ENCODE data around the gene CAMTA1.
"Not testable (repeated sequence)": the region's sequence is repeated elsewhere in the genome, so short reads cannot be mapped to it uniquely, and the experiment has no call there.

CAMTA1 gene

GRCh38 chr1:7366286-7366954 is 581.2 kb downstream of the CAMTA1 start:
- no peak for DNase-seq

- DNase-seq: no peak
These were observed 581.9 kb downstream of the CAMTA1 start for GRCh38 chr1:7366955-7367665.

DNA sequence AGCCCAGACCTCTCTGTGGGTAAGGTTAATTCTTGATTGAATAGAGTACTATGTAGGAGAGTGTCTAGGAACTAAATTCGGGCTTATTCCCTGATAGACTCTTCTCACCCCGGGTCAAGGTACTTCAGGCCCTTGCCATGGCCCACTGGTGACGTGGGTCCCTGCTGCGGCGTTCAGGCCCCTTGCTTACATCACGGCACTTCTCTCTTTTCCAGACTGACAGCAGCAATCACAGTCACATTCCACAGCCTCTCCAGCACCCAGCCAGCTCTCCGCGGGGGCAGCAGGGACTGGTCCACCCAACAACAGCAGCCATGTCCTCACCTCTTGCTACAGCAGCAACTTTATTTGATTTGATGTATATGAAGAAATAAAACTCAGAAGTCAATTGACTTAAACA is 584.6 kb downstream of the CAMTA1 start:
- no peak for DNase-seq

DNA sequence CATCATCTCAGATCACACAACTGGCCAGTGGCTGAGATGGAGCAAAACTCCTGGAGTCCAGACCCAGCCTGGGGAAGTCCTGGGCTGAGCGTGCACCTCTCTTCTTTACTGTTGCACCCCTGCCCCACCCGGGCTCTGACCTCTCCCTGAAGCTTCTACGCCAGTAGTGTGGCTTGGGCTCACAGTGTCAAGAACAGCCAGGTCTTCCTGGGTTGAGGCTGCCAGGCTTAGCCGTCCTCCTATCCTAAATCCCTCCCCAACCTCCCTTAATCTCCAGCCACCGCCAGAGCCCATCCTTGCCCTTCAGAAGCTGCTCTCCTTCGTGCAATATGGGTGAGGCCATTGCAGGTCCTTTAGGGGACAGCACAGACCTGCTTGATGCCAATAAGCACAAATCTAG is 586.7 kb downstream of the CAMTA1 start:
- no peak for DNase-seq

- DNase-seq: no peak
These were observed 587.3 kb downstream of the CAMTA1 start for GRCh38 chr1:7372477-7373120.

DNA sequence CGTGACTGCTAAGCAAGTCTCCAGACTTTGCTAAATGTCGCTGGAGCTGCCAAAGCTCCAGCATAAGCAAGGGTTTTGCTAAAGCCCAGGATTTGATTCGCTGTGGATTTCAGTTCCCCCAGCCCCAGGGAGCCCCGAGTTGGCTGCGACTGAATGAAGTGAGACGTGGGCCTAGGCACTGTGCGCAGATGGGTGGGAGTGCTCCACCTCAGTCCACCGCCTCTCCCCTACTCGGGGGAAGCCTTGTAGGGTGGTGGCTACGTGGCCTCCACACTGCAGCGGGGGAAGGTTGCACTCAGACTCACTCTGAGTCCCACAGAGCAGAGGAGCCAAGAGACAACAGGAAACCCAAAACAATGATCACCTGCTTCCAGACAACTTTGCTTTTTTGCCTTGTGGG is 588.0 kb downstream of the CAMTA1 start:
- no peak for DNase-seq

- DNase-seq: no peak
These were observed 588.8 kb downstream of the CAMTA1 start for GRCh38 chr1:7373876-7374562.

DNA sequence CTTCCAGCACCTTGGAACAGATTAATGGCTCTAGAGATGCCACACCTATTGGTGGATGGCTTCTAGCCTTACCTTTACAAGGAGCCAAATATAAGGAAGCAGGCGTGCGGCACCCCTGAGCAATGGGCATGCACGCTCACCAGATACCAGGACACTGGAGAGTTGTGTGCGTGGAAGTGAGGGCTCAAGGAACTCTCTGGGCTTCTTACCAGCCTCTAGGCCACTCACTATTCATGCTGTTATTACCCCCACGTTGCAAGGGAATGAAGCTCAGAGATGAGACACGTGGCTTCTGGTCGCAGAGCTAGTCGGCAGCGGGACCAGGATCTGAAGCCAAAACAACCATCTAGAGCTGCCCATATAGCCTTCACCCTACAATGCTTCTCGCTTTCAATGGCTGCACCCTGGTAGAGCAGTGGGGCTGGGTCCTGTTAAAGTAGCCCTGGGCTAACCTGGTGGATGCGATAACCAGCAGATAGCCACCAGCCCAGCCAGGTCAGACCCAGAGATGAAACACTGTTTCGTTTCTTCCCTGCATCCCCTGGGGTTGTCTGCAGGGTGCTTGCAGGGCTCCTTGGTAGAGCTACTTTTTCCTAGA is 589.4 kb downstream of the CAMTA1 start:
- no peak for DNase-seq

DNA sequence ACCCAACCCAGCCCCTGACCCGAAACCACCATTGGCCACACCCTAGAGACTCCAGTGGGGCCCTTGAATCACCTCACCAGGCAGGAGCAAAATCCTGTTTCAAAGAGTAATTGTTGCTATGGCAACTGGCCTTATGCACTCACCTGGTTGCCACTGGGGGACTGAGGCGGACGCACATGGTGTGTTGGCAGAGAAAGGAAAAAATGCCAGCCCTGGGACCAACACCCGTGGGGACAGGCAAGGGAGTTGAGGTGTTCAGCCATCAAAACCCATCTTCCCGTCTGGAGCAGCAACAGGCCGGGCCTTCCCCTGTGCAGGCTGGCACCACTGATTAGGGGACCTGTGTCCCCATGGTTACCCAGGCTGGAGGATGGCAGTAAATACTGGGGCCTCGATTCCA is 590.1 kb downstream of the CAMTA1 start:
- DNase-seq: no peak

- no peak for DNase-seq
These were observed 590.8 kb downstream of the CAMTA1 start for GRCh38 chr1:7375781-7376660.

GRCh38 chr1:7376676-7377075 is 591.4 kb downstream of the CAMTA1 start:
- no peak for DNase-seq

GRCh38 chr1:7378346-7379130 is 593.3 kb downstream of the CAMTA1 start:
- DNase-seq: no peak

DNA sequence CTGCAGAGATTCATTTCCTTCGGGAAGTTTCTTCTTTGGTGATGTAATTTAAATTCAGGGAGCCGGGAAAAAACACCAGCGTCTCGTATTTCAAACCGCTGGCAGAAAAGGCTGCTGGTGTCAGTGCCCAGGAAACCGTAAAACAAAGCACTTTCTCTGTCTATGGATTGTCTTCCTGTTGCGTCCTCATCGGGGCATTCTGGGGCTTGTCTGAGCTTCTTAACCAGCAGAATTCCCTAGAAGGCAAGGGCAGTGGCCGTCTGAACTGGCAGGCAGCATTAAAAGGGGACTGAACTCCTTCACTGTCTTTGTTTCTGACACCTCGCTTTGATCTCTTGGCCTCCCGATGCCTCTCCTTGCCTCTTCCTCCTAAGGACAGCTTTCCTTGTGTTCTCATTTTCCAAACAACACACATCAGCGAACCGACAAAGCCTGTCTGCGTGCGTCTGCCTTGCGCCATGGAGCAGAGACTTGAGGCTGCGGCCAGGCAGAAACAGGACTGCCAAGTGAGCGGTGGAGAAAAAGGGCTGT is 594.3 kb downstream of the CAMTA1 start:
- no peak for DNase-seq

GRCh38 chr1:7380068-7380467 is 594.8 kb downstream of the CAMTA1 start:
- DNase-seq: not testable (repeated sequence)

DNA sequence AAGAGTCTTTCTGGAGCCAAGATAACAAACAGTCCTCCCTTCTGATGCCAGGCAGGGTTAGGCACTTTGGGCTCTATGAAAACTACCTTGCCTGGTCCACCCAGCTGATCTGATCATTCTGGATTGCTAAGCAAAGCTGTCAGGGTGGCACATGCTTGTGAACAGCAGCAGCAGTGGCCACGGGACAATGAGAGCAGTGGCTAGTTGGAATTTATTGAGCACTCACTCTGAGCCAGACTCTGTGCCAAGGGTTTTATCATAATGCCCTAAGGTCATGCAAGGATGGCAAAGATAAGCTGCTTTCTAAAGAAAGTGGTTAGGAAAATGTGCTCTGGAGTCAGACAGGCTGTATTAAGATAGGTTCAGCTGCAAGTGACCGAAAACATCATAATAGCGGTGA is 595.5 kb downstream of the CAMTA1 start:
- peak; percentile 8 for DNase-seq

GRCh38 chr1:7381729-7382128 is 596.5 kb downstream of the CAMTA1 start:
- DNase-seq: not testable (repeated sequence)

GRCh38 chr1:7382971-7383370 is 597.7 kb downstream of the CAMTA1 start:
- no peak for DNase-seq

GRCh38 chr1:7383671-7384520 is 598.6 kb downstream of the CAMTA1 start:
- no peak for DNase-seq

GRCh38 chr1:7384679-7385078 is 599.4 kb downstream of the CAMTA1 start:
- DNase-seq: no peak
